GM18870 (cell line): ENCODE data around the gene AMOTL1.

Experiments used
- ATAC-seq: cut with Tn5 transposase; IDR thresholded peaks from one replicate; pipeline ENCODE4 v1.9.1; 2021; ENCODE audit warnings: moderate library complexity; ENCODE audit not compliant: unreplicated experiment

AMOTL1 gene

DNA sequence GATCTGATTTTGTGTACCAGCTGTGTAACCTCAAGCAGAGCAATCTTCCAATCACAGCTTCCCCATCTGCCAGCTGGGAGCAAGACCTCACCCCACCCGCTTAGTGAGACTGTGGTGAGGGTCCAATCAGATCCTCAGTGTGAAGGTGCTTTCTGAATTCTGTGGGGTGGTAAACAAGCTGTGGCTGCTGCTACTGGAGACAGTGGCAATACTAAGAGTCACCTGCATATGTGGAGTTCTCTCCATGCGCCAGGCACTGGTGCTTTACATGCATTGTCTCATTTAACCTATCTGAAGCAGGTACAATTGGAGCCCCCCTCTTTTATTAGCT is 154.8 kb downstream of the AMOTL1 start:
- ATAC-seq: no peak

DNA sequence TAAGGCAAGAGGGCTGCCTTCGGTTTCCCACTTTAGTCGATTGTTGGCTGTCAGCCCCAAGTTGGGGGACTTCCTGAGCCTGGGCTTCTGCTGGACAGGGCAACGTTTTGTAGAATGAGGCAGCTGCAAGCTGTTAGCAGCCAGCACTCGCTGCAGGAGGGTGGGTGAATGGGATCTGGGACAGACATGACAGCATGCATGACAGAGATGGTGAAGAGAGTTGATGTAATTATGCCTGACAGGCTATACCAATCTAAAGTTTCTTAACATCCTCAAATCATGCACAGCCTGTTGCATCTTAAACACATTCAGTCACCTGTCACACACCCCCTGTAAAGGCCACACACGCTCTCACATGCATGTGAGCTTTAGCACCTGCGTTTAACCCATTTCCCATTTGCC is 156.0 kb downstream of the AMOTL1 start:
- no peak for ATAC-seq

- ATAC-seq: no peak
Observed at GRCh38 chr11:94924612-94925011, 156.5 kb downstream of the AMOTL1 start.

- peak; percentile 80 for ATAC-seq
Observed at GRCh38 chr11:94925422-94926270, 157.5 kb downstream of the AMOTL1 start.

GRCh38 chr11:94926271-94926625 is 158.1 kb downstream of the AMOTL1 start:
- ATAC-seq: no peak
